ENCODE results near the gene SAPCD1.
"Not testable (repeated sequence)": the region's sequence is repeated elsewhere in the genome, so short reads cannot be mapped to it uniquely, and the experiment has no call there.

DNA sequence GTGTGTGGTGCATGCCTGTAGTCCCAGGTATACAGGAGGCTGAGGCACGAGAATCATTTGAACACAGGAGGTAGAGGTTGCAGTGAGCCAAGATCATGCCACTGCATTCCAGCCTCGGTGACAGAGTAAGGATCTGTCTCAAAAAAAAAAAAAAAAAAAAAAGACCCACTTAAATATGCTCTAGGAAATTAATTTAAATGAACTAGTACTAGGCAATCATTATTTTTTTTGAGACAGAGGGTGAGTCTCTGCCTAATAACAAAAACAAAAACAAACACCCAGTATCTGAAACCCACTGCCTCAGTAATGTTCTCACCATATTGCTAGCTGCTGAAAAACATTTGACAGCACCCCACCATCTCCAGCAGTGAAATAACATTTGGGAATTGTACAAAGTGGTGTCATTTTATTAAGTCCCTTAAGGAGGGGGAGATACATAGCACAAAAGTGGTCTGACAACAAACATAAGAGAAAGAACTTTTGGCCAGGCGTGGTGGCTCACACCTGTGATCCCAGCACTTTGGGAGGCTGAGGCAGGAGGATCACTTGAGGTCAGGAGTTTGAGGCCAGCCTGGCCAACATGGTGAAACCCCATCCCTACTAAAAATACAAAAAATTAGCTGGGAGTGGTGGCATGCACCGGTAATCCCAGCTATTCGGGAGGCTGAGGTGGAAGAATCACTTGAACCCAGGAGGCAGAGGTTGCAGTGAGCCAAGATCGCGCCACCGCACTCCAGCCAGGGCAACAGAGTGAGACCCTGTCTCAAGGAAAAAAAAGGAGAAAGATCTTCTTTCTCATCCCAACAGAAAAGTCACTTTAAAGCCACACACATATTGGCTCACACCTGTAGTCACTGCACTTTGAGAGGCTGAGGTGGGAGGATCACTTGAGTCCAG is 38.8 kb downstream of the SAPCD1 start:
- not testable (repeated sequence) for TF ChIP-seq POLR2AphosphoS5 (IDR thresholded peaks at IDR 0.05; ENCODE audit: low read depth, low read length); RCOR1 (IDR thresholded peaks at IDR 0.05; ENCODE audit: low read length); ELF1 (IDR thresholded peaks at IDR 0.05); CTCF (IDR thresholded peaks at IDR 0.05); GATA2 (CRISPR knock-in tag; IDR thresholded peaks at IDR 0.05); RAD21 (IDR thresholded peaks at IDR 0.05; ENCODE audit: low read length); JUND (IDR thresholded peaks at IDR 0.05)
- TF ChIP-seq, protein P1, sequence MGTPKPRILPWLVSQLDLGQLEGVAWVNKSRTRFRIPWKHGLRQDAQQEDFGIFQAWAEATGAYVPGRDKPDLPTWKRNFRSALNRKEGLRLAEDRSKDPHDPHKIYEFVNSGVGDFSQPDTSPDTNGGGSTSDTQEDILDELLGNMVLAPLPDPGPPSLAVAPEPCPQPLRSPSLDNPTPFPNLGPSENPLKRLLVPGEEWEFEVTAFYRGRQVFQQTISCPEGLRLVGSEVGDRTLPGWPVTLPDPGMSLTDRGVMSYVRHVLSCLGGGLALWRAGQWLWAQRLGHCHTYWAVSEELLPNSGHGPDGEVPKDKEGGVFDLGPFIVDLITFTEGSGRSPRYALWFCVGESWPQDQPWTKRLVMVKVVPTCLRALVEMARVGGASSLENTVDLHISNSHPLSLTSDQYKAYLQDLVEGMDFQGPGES (IDR thresholded peaks at IDR 0.05; ENCODE audit: low read depth, low read length) = not testable (repeated sequence)
